GM12892 (cell line): ENCODE measurements around the gene GPA33.

Experiments used
- DNase-seq: peaks from one replicate; pipeline ENCODE4 v3.0.0; 2011; ENCODE audit not compliant: insufficient read length
- FAIRE-seq: peaks from 2 replicates; lab custom pipeline; 2011; peaks lifted over from hg19 to GRCh38; lab: Jason Lieb, UNC
- POLR2A ChIP-seq: IDR thresholded peaks from 2 replicates; pipeline ENCODE4 v1.6.1; 2011; ENCODE audit warnings: low read depth, low read length, control low read depth
- POLR2AphosphoS5 ChIP-seq: IDR thresholded peaks from 2 replicates; pipeline ENCODE4 v1.6.1; 2011; ENCODE audit warnings: low read depth, low read length, control low read depth
- TAF1 ChIP-seq: IDR thresholded peaks from 2 replicates; pipeline ENCODE4 v1.6.1; 2011; ENCODE audit warnings: low read depth, mild to moderate bottlenecking, control low read depth, low read length, borderline replicate concordance

GPA33 gene

GRCh38 chr1:167095368-167095767 is 5.2 kb upstream of the GPA33 start:
- no peak for TF ChIP-seq TAF1
- TF ChIP-seq POLR2AphosphoS5: no peak
- TF ChIP-seq POLR2A: no peak
- DNase-seq: no peak
- FAIRE-seq: no peak

- TF ChIP-seq POLR2A (no peak), TAF1 (no peak), POLR2AphosphoS5 (no peak)
- FAIRE-seq (no peak), DNase-seq (no peak)
Observed at GRCh38 chr1:167094690-167095089, 4.5 kb upstream of the GPA33 start.

- DNase-seq (no peak), FAIRE-seq (no peak)
- TF ChIP-seq TAF1 (no peak), POLR2AphosphoS5 (no peak), POLR2A (no peak)
Observed at GRCh38 chr1:167093846-167094516, 3.8 kb upstream of the GPA33 start, which contains the start of gene STYXL2. Gene STYXL2 (plus strand): TSS chr1:167094075. CDS start chr1:167094850, 775 bp downstream.

GRCh38 chr1:167092653-167093052 is 2.5 kb upstream of the GPA33 start:
- TF ChIP-seq POLR2A: no peak
- DNase-seq: no peak
- no peak for FAIRE-seq

- no peak for FAIRE-seq
- DNase-seq: no peak
- TF ChIP-seq POLR2A: no peak
- TF ChIP-seq TAF1: no peak
- no peak for TF ChIP-seq POLR2AphosphoS5
Observed at GRCh38 chr1:167089939-167090313, 251 bp downstream of the GPA33 start.

- TF ChIP-seq POLR2A: no peak
- no peak for TF ChIP-seq POLR2AphosphoS5
- no peak for TF ChIP-seq TAF1
- FAIRE-seq (no peak), DNase-seq (no peak)
Observed at GRCh38 chr1:167088746-167089417, 1.3 kb downstream of the GPA33 start.

- no peak for DNase-seq
- TF ChIP-seq POLR2A: no peak
- TF ChIP-seq TAF1: no peak
- TF ChIP-seq POLR2AphosphoS5: no peak
- FAIRE-seq: no peak
Observed at GRCh38 chr1:167086768-167087167, 3.4 kb downstream of the GPA33 start.

- TF ChIP-seq TAF1 (no peak), POLR2AphosphoS5 (no peak), POLR2A (no peak)
- no peak for FAIRE-seq
- no peak for DNase-seq
Observed at GRCh38 chr1:167086033-167086432, 4.1 kb downstream of the GPA33 start.

GRCh38 chr1:167084757-167085156 is 5.4 kb downstream of the GPA33 start:
- DNase-seq (no peak), FAIRE-seq (no peak)
- no peak for TF ChIP-seq POLR2A

GRCh38 chr1:167083871-167084270 is 6.3 kb downstream of the GPA33 start:
- DNase-seq: no peak
- TF ChIP-seq POLR2AphosphoS5 (no peak), TAF1 (no peak), POLR2A (no peak)
- no peak for FAIRE-seq

- FAIRE-seq: no peak
- TF ChIP-seq POLR2AphosphoS5 (no peak), TAF1 (no peak), POLR2A (no peak)
Observed at GRCh38 chr1:167083066-167083665, 7.0 kb downstream of the GPA33 start.

GRCh38 chr1:167082511-167083027 is 7.6 kb downstream of the GPA33 start:
- DNase-seq (no peak), FAIRE-seq (no peak)
- TF ChIP-seq POLR2AphosphoS5 (no peak), TAF1 (no peak)

More at GRCh38 chr1:167083066-167083665, 7.0 kb downstream of the GPA33 start:
- DNase-seq: no peak
